IMR-90 (cell line): ENCODE measurements around the gene KCNK10. TPM values are rescaled to one million over a fixed set of nuclear protein-coding genes. Genes with fewer than 3 reads are reported as not detected.

Experiments used
- ATAC-seq: fragments of 200-7000 bp; cut with Tn5 transposase; 2 replicates; pipeline ENCODE4 v1.9.1; 2020; ENCODE audit warnings: low read depth, mild to moderate bottlenecking, moderate library complexity
- BruUV-seq: library from RNA; stranded (reverse); fragments of 400-500 nt; replicated peaks from 2 replicates; lab custom pipeline; 2021; lab: Mats Ljungman, UMichigan
- CTCF ChIA-PET: fragments of 300-600 bp; formaldehyde crosslinking; extraction: SDS; loops from one replicate; lab custom pipeline; 2021; ENCODE audit warnings: antibody characterized with exemption; lab: Yijun Ruan, JAX
- POLR2A ChIA-PET: fragments of 300-600 bp; sonication (Branson Sonifier 250); formaldehyde crosslinking; loops from one replicate; lab custom pipeline; 2022; ENCODE audit warnings: antibody characterized with exemption; ENCODE audit not compliant: unreplicated experiment; lab: Charles Lee
- DNase-seq: peaks from one replicate; pipeline ENCODE4 v3.0.0; 2013
- H2AFZ ChIP-seq: replicated peaks from 2 replicates; pipeline ENCODE3; 2013; ENCODE audit warnings: low read length, mild to moderate bottlenecking; ENCODE audit not compliant: poor library complexity
- H2AK5ac ChIP-seq: 2 replicates; pipeline ENCODE4 v1.6.1; 2013; ENCODE audit warnings: low read depth, low read length, inconsistent platforms
- H2AK9ac ChIP-seq: replicated peaks from 2 replicates; pipeline ENCODE3; 2013; ENCODE audit warnings: mild to moderate bottlenecking, low read depth, low read length, moderate library complexity; ENCODE audit not compliant: poor library complexity
- H2BK120ac ChIP-seq: 2 replicates; pipeline ENCODE4 v1.6.1; 2013; ENCODE audit warnings: low read depth, low read length, inconsistent platforms
- H2BK15ac ChIP-seq: 3 replicates; pipeline ENCODE4 v1.6.1; 2013; ENCODE audit warnings: low read depth, low read length, inconsistent platforms
- H2BK20ac ChIP-seq: 2 replicates; pipeline ENCODE4 v1.6.1; 2013; ENCODE audit warnings: low read depth, mild to moderate bottlenecking, inconsistent platforms, low read length, moderate library complexity
- H2BK5ac ChIP-seq: 2 replicates; pipeline ENCODE4 v1.6.1; 2013; ENCODE audit warnings: mild to moderate bottlenecking, low read depth, low read length, inconsistent platforms; ENCODE audit not compliant: poor library complexity, severe bottlenecking
- H3K14ac ChIP-seq: replicated peaks from 2 replicates; pipeline ENCODE4 v1.6.1; 2013; ENCODE audit warnings: low read depth, low read length, inconsistent platforms
- H3K18ac ChIP-seq: 2 replicates; pipeline ENCODE4 v1.6.1; 2013; ENCODE audit warnings: low read depth, low read length, control low read depth
- H3K23ac ChIP-seq: 2 replicates; pipeline ENCODE4 v1.6.1; 2013; ENCODE audit warnings: low read depth, low read length, inconsistent platforms
- H3K27ac ChIP-seq: 2 replicates; pipeline ENCODE4 v1.5.1; 2013; ENCODE audit warnings: mild to moderate bottlenecking, control low read depth, low read length; ENCODE audit not compliant: insufficient read depth
- H3K27me3 ChIP-seq: 2 replicates; pipeline ENCODE4 v1.6.1; 2013; ENCODE audit warnings: low read length; ENCODE audit not compliant: control insufficient read depth, insufficient read depth
- H3K36me3 ChIP-seq: 2 replicates; pipeline ENCODE4 v1.6.1; 2013; ENCODE audit warnings: low read length, mixed read lengths; ENCODE audit not compliant: control insufficient read depth, insufficient read depth
- H3K4ac ChIP-seq: 2 replicates; pipeline ENCODE4 v1.6.1; 2013; ENCODE audit warnings: low read depth, low read length, inconsistent platforms
- H3K4me1 ChIP-seq: 2 replicates; pipeline ENCODE4 v1.6.1; 2013; ENCODE audit warnings: low read length, mixed read lengths; ENCODE audit not compliant: control insufficient read depth, insufficient read depth
- H3K4me2 ChIP-seq: 2 replicates; pipeline ENCODE4 v1.6.1; 2013; ENCODE audit warnings: low read depth, mild to moderate bottlenecking, control low read depth, low read length, moderate library complexity
- H3K4me3 ChIP-seq: 2 replicates; pipeline ENCODE4 v1.5.1; 2013; ENCODE audit warnings: low read depth, mild to moderate bottlenecking, control low read depth, low read length, moderate library complexity; ENCODE audit not compliant: insufficient read depth
- H3K56ac ChIP-seq: 2 replicates; pipeline ENCODE4 v1.6.1; 2013; ENCODE audit warnings: low read length, inconsistent platforms; ENCODE audit not compliant: insufficient read depth; ENCODE audit errors: extremely low read depth
- H3K79me1 ChIP-seq, 2 experiments: 2 replicates each; pipeline ENCODE4 v1.6.1; 2013; ENCODE audit warnings: low read length in 2 of 2, inconsistent platforms in 1 of 2, low read depth in 1 of 2
- H3K9ac ChIP-seq: 2 replicates; pipeline ENCODE4 v1.6.1; 2013; ENCODE audit warnings: low read depth, low read length, control low read depth
- H3K9me1 ChIP-seq: 2 replicates; pipeline ENCODE4 v1.6.1; 2013; ENCODE audit warnings: low read length, inconsistent platforms; ENCODE audit not compliant: insufficient read depth
- H3K9me3 ChIP-seq: 2 replicates; pipeline ENCODE4 v1.6.1; 2013; ENCODE audit warnings: low read length; ENCODE audit not compliant: control insufficient read depth, insufficient read depth
- H4K20me1 ChIP-seq: 2 replicates; pipeline ENCODE4 v1.6.1; 2013; ENCODE audit warnings: low read length, inconsistent platforms; ENCODE audit not compliant: insufficient read depth
- H4K5ac ChIP-seq: 2 replicates; pipeline ENCODE4 v1.6.1; 2013; ENCODE audit warnings: mild to moderate bottlenecking, low read depth, low read length, control low read depth
- H4K8ac ChIP-seq, 2 experiments: 2 replicates each; pipeline ENCODE4 v1.6.1; 2013; ENCODE audit warnings: low read depth in 2 of 2, low read length in 2 of 2, control low read depth in 1 of 2, inconsistent platforms in 1 of 2
- H4K91ac ChIP-seq: 2 replicates; pipeline ENCODE4 v1.6.1; 2013; ENCODE audit warnings: low read depth, low read length, inconsistent platforms; ENCODE audit not compliant: insufficient read depth
- FOS ChIP-seq: fragments of 150-350 bp; IDR thresholded peaks from 2 replicates; pipeline ENCODE4 v1.6.1; 2016; ENCODE audit warnings: low read depth, low read length
- MAFK ChIP-seq: IDR thresholded peaks from 2 replicates; pipeline ENCODE4 v1.6.1; 2012; ENCODE audit warnings: low read depth, low read length, improper control_type of control experiment
- NFE2L2 ChIP-seq: fragments of 150-350 bp; IDR thresholded peaks from 2 replicates; pipeline ENCODE4 v1.6.1; 2016; ENCODE audit warnings: low read depth, mild to moderate bottlenecking, low read length
- RAD21 ChIP-seq: IDR thresholded peaks from 2 replicates; pipeline ENCODE4 v1.6.1; 2012; ENCODE audit warnings: low read length, improper control_type of control experiment
- WGBS, 2 experiments: methylation state at CpG; one replicate each; pipeline versions ENCODE4 v1.1.5 to v1.1.7; 2013; ENCODE audit warnings: missing lambda C conversion rate in 2 of 2; ENCODE audit not compliant: insufficient read length in 1 of 2; ENCODE audit errors: extremely low coverage in 2 of 2; 5-methylcytosine and 5-hydroxymethylcytosine counted together
- dilution Hi-C: fragments of 300-500 bp; cut with HindIII; formaldehyde crosslinking; loops from one replicate; pipeline ENCODE4 v1.14.3; 2018; ENCODE audit warnings: low sequenced_read_pairs; ENCODE audit not compliant: unreplicated experiment
- in situ Hi-C: fragments of 300-500 bp; cut with MboI; formaldehyde crosslinking; loops from 3 replicates; pipeline ENCODE4 v1.14.3; 2019; ENCODE audit warnings: low sequenced_read_pairs, inconsistent platforms, mixed read lengths
- intact Hi-C: fragments of 100-400 bp; cut with micrococcal nuclease; formaldehyde crosslinking; loops from 2 replicates; pipeline ENCODE4 v1.10.0; 2022
- polyA plus RNA-seq, 3 experiments: library from polyadenylated mRNA; depleted of rRNA; stranded (reverse); fragments of >200 nt; gene quantifications; 2 replicates each; pipeline ENCODE4 v1.2.3, GENCODE V29; 2012; ENCODE audit warnings: low replicate concordance in 1 of 3
- total RNA-seq: library from RNA; depleted of rRNA; stranded (reverse); fragments of >200 nt; gene quantifications from 2 replicates; pipeline ENCODE4 v1.2.3, GENCODE V29; 2012

KCNK10 gene
- total and polyA plus RNA-seq, 2 of the 4 experiments (the other 2 are of a cell fraction): not detected

- Histone ChIP-seq H3K79me1 (no peaks in the 10 kb centered on the region), H3K9me1 (no peaks in the 10 kb centered on the region), H3K4me2 (no peak overlapping the region), H3K9me3 (no peaks in the 10 kb centered on the region), H2AFZ (no peak overlapping the region), H2BK5ac (no peak overlapping the region), H2BK120ac (no peak overlapping the region), H4K5ac (no peak overlapping the region), H4K91ac (no peak overlapping the region), H4K8ac (no peak overlapping the region), H3K27ac (no peak overlapping the region), H3K9ac (no peak overlapping the region), H3K23ac (no peak overlapping the region), H2BK15ac (no peak overlapping the region), H3K4me3 (no peak overlapping the region), H4K20me1 (no peaks in the 10 kb centered on the region), H3K14ac (no peak overlapping the region), H3K18ac (no peak overlapping the region), H3K56ac (no peak overlapping the region), H2AK5ac (no peak overlapping the region), H2BK20ac (no peak overlapping the region), H3K27me3 (no peaks in the 10 kb centered on the region), H3K36me3 (no peaks in the 10 kb centered on the region), H3K4me1 (no peaks in the 10 kb centered on the region), H3K4ac (no peak overlapping the region), H2AK9ac (no peak overlapping the region)
- CTCF ChIA-PET: no interaction called here
- ATAC-seq: no peak
- no TSS peak for BruUV-seq
- dilution Hi-C loops (no loop called here), intact Hi-C loops (no loop called here), in situ Hi-C loops (no loop called here)
- POLR2A ChIA-PET: no interaction called here
- TF ChIP-seq NFE2L2 (no peak), MAFK (no peak), RAD21 (no peak), FOS (no peak)
- no CpG with 5 or more reads among the region's 3 CpGs for WGBS, 2 experiments
- no peak for DNase-seq
These were observed 11.3 kb downstream of the KCNK10 start for GRCh38 chr14:88311780-88312179.
